Measurements from ENCODE around the gene DCBLD1.

Gene DCBLD1

DNA sequence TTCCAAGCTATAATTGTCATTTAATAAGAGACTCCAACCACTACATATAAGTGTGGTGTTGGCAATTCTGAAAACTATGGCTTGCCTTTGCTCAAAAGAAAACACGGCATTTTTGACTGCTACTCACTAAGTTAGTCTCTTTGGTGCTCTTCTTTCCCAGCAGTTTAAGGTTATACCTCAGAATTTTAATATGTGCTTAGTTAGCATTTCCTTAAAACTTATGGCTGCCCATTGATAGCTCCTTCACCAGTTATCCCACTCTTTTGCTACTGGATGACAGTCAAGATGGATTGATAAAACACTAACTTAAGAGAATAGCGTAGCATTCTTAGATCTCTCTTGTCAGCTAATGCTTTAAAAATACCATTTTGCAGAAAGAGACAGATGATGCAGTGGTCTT is 85.8 kb downstream of the DCBLD1 start:
- DNase-seq = no peak

DNA sequence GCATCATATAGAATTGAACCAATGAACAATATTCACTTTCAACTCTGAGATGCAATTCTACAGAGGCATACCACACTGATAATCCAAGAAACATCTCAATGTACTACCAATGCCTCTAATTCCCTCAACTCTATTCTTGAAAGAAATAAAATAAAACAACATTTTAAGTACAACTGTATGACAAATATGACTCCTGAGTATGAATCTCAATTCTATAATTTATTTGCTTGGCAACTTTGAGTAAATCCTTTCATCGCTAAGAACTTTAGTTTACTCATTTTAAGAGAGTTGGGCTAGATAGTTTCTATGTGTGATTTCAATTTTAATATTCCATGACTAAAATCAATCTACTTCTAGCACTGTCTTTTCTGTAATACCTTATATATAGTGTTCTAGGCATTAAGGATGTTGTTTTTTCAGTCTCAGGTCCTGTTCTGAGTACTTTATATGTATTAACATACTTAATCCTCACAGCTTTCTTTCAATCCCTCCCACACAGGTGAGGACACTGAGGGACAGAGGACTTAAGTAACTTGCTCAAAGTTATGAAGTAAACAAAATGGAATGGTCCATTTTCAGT is 86.4 kb downstream of the DCBLD1 start:
- DNase-seq = no peak

DNA sequence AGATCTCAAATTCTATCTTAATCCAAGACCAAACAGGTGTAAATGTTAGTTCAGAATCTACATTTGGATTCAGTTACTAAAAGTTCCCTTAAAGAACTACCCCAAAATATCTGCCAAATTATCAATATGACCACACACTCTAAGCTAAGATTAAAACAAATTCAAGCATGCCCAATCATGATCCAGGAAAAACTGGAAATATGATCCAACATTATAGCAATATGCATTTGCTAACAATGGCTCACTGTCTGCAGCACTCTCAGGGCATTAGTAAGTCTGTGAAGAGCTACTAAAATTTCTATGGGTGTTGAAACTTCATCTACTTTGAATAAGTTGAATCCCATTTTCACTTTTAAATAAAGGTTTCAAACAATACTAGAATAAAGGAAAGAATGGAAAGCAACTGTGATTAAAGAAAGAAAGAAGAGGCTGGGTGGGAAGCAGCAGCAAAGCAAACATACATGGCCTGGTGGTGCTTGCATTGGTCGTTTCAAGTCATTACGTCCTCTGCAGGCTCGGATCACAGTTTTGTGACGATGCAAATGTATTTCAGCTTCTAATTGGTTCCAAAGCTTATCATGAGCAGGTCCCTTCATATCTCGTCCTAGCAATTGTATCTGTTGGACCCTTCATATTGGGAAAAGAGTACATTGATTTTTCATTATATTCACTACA is 90.7 kb downstream of the DCBLD1 start:
- no peak for DNase-seq

- no peak for DNase-seq
These were observed 91.7 kb downstream of the DCBLD1 start for GRCh38 chr6:117574198-117574597.

DNA sequence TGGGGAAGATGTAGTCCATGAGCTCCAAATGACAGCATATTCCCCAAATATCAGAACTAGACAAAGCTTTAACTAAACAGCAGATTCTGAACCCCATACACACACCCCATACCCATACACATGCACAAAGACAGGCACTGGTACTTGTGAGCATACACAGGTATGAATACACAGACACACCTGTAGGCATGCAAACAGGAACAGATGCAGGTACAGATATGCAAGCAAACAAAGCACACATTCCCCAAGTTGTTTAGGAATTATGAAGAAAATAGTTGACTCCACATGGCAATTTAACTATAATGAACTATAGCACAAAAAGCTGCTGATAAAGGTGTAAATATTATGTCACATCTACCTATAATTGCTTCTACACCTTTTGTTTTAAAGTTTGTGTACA is 103.2 kb downstream of the DCBLD1 start:
- DNase-seq = no peak

- no peak for DNase-seq
These were observed 108.0 kb downstream of the DCBLD1 start for GRCh38 chr6:117590447-117590846.

- no peak for DNase-seq
These were observed 108.9 kb downstream of the DCBLD1 start for GRCh38 chr6:117591405-117591804.

DNA sequence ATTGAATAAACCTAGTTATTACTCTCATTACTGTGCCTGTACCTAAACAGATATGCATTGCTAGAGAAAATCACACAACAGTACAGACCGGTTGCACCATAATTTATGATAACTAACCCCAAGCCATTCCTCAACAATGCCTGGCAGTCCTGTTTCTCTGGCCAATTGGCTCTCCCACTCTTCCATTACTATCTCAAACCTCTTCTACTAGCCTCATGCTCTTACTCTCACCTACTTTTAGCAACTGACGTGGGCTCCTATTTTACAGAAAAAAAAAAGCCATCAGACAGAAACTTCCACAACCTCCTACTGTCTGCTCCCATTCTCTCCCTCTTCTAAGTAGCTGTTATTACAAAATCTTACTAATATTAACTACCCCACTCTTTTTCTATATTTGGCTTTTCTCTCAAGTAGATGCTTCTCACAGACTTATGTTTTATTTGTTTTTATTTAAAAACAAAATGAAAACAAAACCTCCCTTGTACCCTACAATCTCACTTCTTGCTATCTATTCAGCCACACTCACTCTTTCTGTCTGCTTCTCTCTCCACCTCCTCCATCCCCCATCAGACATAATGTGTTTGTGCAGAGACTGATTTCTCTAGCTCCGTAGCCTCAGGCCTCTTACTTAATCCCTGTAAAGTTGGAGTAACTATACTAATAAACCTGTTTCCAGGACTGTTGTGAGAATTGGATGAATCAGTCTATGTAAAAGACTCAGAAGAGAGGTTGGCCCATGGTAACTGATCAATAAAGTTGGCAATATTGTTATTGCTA is 110.7 kb downstream of the DCBLD1 start:
- no peak for DNase-seq

- no peak for DNase-seq
These were observed 112.8 kb downstream of the DCBLD1 start for GRCh38 chr6:117595099-117595923.

- DNase-seq = no peak
These were observed 115.3 kb downstream of the DCBLD1 start for GRCh38 chr6:117597755-117598154.
